KMS-11 (cell line): Measurements from ENCODE around the gene IFT25.

Experiments
- H2AFZ ChIP-seq: fragments of 200-600 bp; sonication (generic); 2 replicates; pipeline ENCODE4 v1.6.1; 2016; ENCODE audit warnings: antibody characterized with exemption, mixed run types, low read depth
- H3K27ac ChIP-seq: fragments of 200-600 bp; sonication (generic); 2 replicates; pipeline ENCODE4 v1.6.1; 2016; ENCODE audit warnings: mild to moderate bottlenecking, mixed run types
- H3K27me3 ChIP-seq: fragments of 200-600 bp; sonication (generic); 2 replicates; pipeline ENCODE4 v1.6.1; 2017; ENCODE audit warnings: mild to moderate bottlenecking, low read depth, mixed run types, moderate library complexity; ENCODE audit not compliant: insufficient read depth
- H3K36me3 ChIP-seq: fragments of 200-600 bp; sonication (generic); 2 replicates; pipeline ENCODE4 v1.6.1; 2017; ENCODE audit warnings: mild to moderate bottlenecking, mixed run types; ENCODE audit not compliant: insufficient read depth
- H3K4me1 ChIP-seq: fragments of 200-600 bp; sonication (generic); 2 replicates; pipeline ENCODE4 v1.6.1; 2016; ENCODE audit warnings: mild to moderate bottlenecking, low read depth, mixed run types; ENCODE audit not compliant: poor library complexity, severe bottlenecking
- H3K4me2 ChIP-seq: fragments of 200-600 bp; sonication (generic); 2 replicates; pipeline ENCODE4 v1.7.0; 2016; ENCODE audit warnings: mild to moderate bottlenecking, mixed run types
- H3K4me3 ChIP-seq: fragments of 200-600 bp; sonication (generic); IDR thresholded peaks from 2 replicates; pipeline ENCODE4 v1.6.1; 2017; ENCODE audit warnings: low read depth, low read length, mixed read lengths; ENCODE audit not compliant: insufficient read depth
- H3K79me2 ChIP-seq: fragments of 200-600 bp; sonication (generic); 2 replicates; pipeline ENCODE4 v1.6.1; 2016; ENCODE audit warnings: low read depth, mixed run types; ENCODE audit not compliant: insufficient read depth
- H3K9ac ChIP-seq: fragments of 200-600 bp; sonication (generic); 2 replicates; pipeline ENCODE4 v1.6.1; 2016; ENCODE audit warnings: mild to moderate bottlenecking, mixed run types
- H4K20me1 ChIP-seq: fragments of 200-600 bp; sonication (generic); 2 replicates; pipeline ENCODE4 v1.6.1; 2016; ENCODE audit warnings: mild to moderate bottlenecking, mixed run types; ENCODE audit not compliant: insufficient read depth
- TF ChIP-seq, protein P1 (sequence below): fragments of 200-600 bp; sonication (generic); conservative IDR thresholded peaks from 2 replicates; pipeline ENCODE4 v1.6.1; 2017; ENCODE audit warnings: low read depth, mild to moderate bottlenecking, antibody characterized with exemption, low read length, moderate library complexity, mixed read lengths

Gene IFT25

GRCh38 chr1:53948291-53948690 is 2.8 kb upstream of the IFT25 start:
- H3K4me1 ChIP-seq, result peaks cover 25% of the 10 kb centered on the region
- no peaks in the 10 kb centered on the region for H3K36me3 ChIP-seq
- no peak overlapping the region for H3K9ac ChIP-seq
- H3K27me3 ChIP-seq, result no peaks in the 10 kb centered on the region
- no peak overlapping the region for H2AFZ ChIP-seq
- peaks cover 34% of the 10 kb centered on the region; the same call in 1 of the 2 replicates for H3K79me2 ChIP-seq
- TF ChIP-seq, protein P1, sequence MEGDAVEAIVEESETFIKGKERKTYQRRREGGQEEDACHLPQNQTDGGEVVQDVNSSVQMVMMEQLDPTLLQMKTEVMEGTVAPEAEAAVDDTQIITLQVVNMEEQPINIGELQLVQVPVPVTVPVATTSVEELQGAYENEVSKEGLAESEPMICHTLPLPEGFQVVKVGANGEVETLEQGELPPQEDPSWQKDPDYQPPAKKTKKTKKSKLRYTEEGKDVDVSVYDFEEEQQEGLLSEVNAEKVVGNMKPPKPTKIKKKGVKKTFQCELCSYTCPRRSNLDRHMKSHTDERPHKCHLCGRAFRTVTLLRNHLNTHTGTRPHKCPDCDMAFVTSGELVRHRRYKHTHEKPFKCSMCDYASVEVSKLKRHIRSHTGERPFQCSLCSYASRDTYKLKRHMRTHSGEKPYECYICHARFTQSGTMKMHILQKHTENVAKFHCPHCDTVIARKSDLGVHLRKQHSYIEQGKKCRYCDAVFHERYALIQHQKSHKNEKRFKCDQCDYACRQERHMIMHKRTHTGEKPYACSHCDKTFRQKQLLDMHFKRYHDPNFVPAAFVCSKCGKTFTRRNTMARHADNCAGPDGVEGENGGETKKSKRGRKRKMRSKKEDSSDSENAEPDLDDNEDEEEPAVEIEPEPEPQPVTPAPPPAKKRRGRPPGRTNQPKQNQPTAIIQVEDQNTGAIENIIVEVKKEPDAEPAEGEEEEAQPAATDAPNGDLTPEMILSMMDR, result no peak
- no peaks in the 10 kb centered on the region for H4K20me1 ChIP-seq
- no peak overlapping the region; the same call in 1 of the 2 replicates for H3K4me2 ChIP-seq
- H3K4me3 ChIP-seq, result no peak overlapping the region
- no peak overlapping the region for H3K27ac ChIP-seq

- H3K9ac ChIP-seq, result peak overlapping the region; percentile 51; the same call in 1 of the 2 replicates
- TF ChIP-seq, protein P1, result no peak
- H2AFZ ChIP-seq, result no peak overlapping the region
- H3K79me2 ChIP-seq, result peaks cover 34% of the 10 kb centered on the region; the same call in 1 of the 2 replicates
- H4K20me1 ChIP-seq, result no peaks in the 10 kb centered on the region
- no peaks in the 10 kb centered on the region for H3K27me3 ChIP-seq
- H3K4me3 ChIP-seq, result no peak overlapping the region
- peaks cover 25% of the 10 kb centered on the region for H3K4me1 ChIP-seq
- H3K4me2 ChIP-seq, result peak overlapping the region; percentile 75
- H3K27ac ChIP-seq, result no peak overlapping the region
- no peaks in the 10 kb centered on the region for H3K36me3 ChIP-seq
Observed at GRCh38 chr1:53947172-53947907, 1.8 kb upstream of the IFT25 start.

- peaks cover 25% of the 10 kb centered on the region for H3K4me1 ChIP-seq
- peak within 1 kb of the TSS; percentile 93 for H3K4me2 ChIP-seq
- H3K27me3 ChIP-seq, result no peaks in the 10 kb centered on the region
- no peaks in the 10 kb centered on the region for H4K20me1 ChIP-seq
- H3K4me3 ChIP-seq, result peak within 1 kb of the TSS; percentile 93
- no peaks in the 10 kb centered on the region for H3K36me3 ChIP-seq
- peak within 1 kb of the TSS; percentile 94 for H2AFZ ChIP-seq
- peaks cover 34% of the 10 kb centered on the region; the same call in 1 of the 2 replicates for H3K79me2 ChIP-seq
- TF ChIP-seq, protein P1, result 0 out of 2 replicates have a peak, but pooled peaks have one; percentile 10
- peak within 1 kb of the TSS; percentile 39 for H3K27ac ChIP-seq
- H3K9ac ChIP-seq, result peak within 1 kb of the TSS; percentile 51
Observed at GRCh38 chr1:53946252-53947171, 1.0 kb upstream of the IFT25 start, which contains the start of gene LRRC42. Gene LRRC42 (plus strand): TSS chr1:53946350. CDS start chr1:53952000, 5,650 bp downstream.

- Histone ChIP-seq H3K27ac (peak overlapping the region; percentile 39; the same call in 1 of the 2 replicates), H2AFZ (peak overlapping the region; percentile 94), H3K79me2 (peaks cover 34% of the 10 kb centered on the region; the same call in 1 of the 2 replicates), H3K4me2 (peak overlapping the region; percentile 93), H3K36me3 (no peaks in the 10 kb centered on the region), H3K27me3 (no peaks in the 10 kb centered on the region), H4K20me1 (no peaks in the 10 kb centered on the region), H3K4me1 (peaks cover 25% of the 10 kb centered on the region), H3K4me3 (peak overlapping the region; percentile 93), H3K9ac (peak overlapping the region; percentile 30; the same call in 1 of the 2 replicates)
- TF ChIP-seq, protein P1, result no peak
Observed at GRCh38 chr1:53945183-53945432, 391 bp downstream of the IFT25 start.
